Sigmoid colon (tissue), 4 donors: ENCODE data around the gene FRMD8.

Source experiments
- EP300 ChIP-seq, 4 donors: sonication (generic); formaldehyde crosslinking; IDR thresholded peaks; one replicate each; pipeline ENCODE4 v1.6.1; 2017; ENCODE audit warnings: antibody characterized with exemption in 4 of 4
- POLR2A ChIP-seq, 2 donors: fragments of 450-650 bp; IDR thresholded peaks; one replicate each; pipeline ENCODE4 v1.6.1; 2016; ENCODE audit warnings: antibody characterized with exemption in 2 of 2, mild to moderate bottlenecking in 2 of 2, moderate library complexity in 2 of 2
- POLR2AphosphoS5 ChIP-seq, 4 donors: sonication (generic); formaldehyde crosslinking; IDR thresholded peaks; one replicate each; pipeline ENCODE4 v1.6.1; 2017; ENCODE audit warnings: antibody characterized with exemption in 4 of 4
- TF ChIP-seq, protein P1 (sequence below), 4 experiments: fragments of 450-650 bp in 3 of 4; fragments of 200-600 bp in 1 of 4; IDR thresholded peaks; one replicate each; pipeline ENCODE4 v1.5.1; 2016 to 2019; ENCODE audit warnings: antibody characterized with exemption in 4 of 4, mild to moderate bottlenecking in 3 of 4, moderate library complexity in 2 of 4

DNA sequence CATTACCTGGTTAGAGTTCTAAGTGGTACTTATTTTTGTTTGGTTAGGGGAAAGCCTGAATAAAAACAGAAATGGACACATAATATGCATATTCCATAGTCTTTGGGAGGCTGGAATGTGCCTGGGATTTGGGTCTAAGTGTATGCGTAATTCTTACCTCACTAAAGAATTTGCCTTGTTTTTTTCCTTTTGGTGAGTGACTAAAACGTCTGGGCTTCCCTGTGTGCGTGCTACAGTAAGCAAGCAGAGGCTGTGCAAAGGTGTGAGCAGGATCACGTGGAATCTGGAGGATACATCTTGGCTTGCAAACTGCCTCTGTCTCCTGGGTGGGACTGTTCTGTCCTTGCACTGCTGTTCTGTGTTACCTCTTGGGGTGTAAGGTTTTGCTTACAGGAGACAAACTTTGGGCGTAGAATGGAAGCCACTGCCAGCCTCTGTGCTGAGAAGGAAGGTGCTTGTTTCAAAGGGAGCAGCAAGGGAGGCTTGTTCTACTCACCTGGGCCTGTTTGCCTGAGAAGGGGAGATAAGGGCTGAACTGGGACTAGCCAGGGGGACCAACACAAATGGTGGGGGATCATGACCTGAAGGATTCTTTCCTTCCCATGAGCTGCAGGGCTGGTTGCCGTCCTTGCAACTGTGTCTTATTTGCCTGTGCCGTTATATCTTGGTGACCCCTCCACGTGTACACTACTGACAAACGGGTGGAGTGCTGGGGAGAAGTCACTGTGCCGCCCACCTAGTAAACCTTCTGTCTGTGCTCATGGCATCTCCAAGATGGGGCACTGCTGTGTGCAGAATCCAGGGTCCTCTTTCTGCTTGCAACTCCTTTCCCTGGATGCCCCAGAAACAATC, 40.6 kb downstream of the FRMD8 start:
- TF ChIP-seq, protein P1, sequence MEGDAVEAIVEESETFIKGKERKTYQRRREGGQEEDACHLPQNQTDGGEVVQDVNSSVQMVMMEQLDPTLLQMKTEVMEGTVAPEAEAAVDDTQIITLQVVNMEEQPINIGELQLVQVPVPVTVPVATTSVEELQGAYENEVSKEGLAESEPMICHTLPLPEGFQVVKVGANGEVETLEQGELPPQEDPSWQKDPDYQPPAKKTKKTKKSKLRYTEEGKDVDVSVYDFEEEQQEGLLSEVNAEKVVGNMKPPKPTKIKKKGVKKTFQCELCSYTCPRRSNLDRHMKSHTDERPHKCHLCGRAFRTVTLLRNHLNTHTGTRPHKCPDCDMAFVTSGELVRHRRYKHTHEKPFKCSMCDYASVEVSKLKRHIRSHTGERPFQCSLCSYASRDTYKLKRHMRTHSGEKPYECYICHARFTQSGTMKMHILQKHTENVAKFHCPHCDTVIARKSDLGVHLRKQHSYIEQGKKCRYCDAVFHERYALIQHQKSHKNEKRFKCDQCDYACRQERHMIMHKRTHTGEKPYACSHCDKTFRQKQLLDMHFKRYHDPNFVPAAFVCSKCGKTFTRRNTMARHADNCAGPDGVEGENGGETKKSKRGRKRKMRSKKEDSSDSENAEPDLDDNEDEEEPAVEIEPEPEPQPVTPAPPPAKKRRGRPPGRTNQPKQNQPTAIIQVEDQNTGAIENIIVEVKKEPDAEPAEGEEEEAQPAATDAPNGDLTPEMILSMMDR (IDR thresholded peaks at IDR 0.05): no peak
- TF ChIP-seq POLR2A (IDR thresholded peaks at IDR 0.05) (peak; percentile 18 to 52), POLR2AphosphoS5 (IDR thresholded peaks at IDR 0.05) (peak; percentile 57 to 81 (median 70)), EP300 (IDR thresholded peaks at IDR 0.05) (no peak)
